ENCODE measurements around the gene PIAS4.

DNA sequence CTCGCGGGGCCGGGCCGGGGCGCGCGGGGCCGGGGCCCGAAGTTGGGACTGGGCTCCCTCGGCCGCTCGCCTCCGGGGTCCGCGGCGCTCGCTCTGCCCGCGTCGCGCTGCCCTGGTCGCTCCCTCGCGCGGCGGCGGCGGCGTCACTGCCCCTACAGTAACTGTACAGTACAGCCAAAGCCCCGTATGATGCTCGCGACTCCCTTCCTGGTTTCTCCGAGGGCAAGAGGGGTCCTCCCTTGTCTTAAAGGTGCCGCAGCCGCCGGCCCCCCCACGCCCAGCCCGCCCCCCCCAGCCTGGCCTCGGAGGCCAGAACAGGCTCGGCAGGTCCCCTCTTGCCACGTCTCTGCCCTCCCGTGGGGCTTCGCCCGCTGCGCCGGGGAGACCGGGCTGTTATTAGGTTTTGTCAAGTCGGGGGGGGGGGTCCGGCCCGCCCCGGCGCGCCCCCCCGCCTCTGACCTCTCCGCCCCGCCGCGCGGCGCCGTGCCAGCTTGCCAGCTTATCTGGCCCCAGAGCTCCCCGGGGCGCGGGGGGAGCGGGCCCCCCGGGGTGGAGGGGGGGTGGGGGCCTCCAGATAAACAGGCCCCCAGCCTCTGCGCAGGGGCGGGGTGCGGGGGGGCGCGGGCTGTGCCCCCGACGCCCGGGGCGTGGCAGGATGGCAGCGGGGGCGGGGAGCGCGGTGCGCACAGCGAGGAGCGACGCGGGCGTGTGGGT lies 59.3 kb downstream of the PIAS4 start, which contains the start of gene ZBTB7A:
- TF ChIP-seq, protein P1, sequence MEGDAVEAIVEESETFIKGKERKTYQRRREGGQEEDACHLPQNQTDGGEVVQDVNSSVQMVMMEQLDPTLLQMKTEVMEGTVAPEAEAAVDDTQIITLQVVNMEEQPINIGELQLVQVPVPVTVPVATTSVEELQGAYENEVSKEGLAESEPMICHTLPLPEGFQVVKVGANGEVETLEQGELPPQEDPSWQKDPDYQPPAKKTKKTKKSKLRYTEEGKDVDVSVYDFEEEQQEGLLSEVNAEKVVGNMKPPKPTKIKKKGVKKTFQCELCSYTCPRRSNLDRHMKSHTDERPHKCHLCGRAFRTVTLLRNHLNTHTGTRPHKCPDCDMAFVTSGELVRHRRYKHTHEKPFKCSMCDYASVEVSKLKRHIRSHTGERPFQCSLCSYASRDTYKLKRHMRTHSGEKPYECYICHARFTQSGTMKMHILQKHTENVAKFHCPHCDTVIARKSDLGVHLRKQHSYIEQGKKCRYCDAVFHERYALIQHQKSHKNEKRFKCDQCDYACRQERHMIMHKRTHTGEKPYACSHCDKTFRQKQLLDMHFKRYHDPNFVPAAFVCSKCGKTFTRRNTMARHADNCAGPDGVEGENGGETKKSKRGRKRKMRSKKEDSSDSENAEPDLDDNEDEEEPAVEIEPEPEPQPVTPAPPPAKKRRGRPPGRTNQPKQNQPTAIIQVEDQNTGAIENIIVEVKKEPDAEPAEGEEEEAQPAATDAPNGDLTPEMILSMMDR (IDR thresholded peaks at IDR 0.05; ENCODE audit: borderline replicate concordance, extremely low read depth, low read length, poor library complexity, severe bottlenecking), result no peak
- no peak for TF ChIP-seq EZH2 (IDR thresholded peaks at IDR 0.05; ENCODE audit: borderline replicate concordance, low read depth, low read length, severe bottlenecking)
